SK-N-MC (cell line): ENCODE data around the gene CCL3.

Experiments
- EZH2 ChIP-seq: fragments of 200-600 bp; sonication (generic); IDR thresholded peaks from one replicate; pipeline ENCODE4 v1.6.1; 2017; ENCODE audit warnings: antibody characterized with exemption
- POLR2AphosphoS5 ChIP-seq: IDR thresholded peaks from 2 replicates; pipeline ENCODE4 v1.6.1; 2012; ENCODE audit warnings: mild to moderate bottlenecking, low read depth, low read length, borderline replicate concordance

DNA sequence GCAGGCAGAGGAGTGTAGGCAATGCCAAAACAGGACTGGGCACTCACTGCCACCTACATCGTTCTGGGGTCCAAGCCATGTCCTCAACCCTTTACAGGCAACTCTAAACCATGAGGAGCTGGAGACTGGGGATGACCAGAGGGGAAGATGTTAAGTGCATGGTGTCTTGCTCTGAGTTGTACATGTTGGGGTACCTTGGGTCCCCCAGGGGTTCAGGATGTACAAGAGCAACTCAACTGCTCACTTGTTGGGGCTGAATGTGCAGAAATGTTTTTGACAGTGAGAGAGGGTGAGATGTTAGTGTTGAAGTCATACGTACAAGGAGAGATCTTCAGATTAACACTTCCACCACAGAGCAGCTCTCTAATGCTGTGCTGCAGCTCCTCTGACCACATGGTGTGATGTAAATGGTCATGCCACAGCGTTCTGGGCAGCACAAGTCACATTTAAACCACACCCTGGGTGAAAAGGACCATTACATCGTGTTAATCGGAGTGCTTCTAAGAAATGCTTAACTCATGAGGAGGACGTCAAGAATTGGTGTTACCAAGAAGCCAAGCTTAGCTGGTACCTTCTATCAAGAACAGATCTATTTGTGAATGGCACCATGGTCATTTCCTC, 23.5 kb downstream of the CCL3 start:
- no peak for TF ChIP-seq POLR2AphosphoS5
- TF ChIP-seq EZH2, result no peak
